ENCODE results near the gene EXOC4. TPM values are rescaled to one million over a fixed set of nuclear protein-coding genes. Genes with fewer than 3 reads are reported as not detected.
"Not testable (repeated sequence)": the region's sequence is repeated elsewhere in the genome, so short reads cannot be mapped to it uniquely, and the experiment has no call there.

EXOC4 gene
- polyA plus RNA-seq, 2 donors, result 11.1 to 19.0 TPM

GRCh38 chr7:133321366-133321765 is 68.5 kb downstream of the EXOC4 start:
- not testable (repeated sequence) for H3K4me3 ChIP-seq (ENCODE audit: low read depth in 1 of 2, low read length in 2 of 2); H3K27ac ChIP-seq (ENCODE audit: low read depth in 2 of 2, low read length in 1 of 2); H3K4me1 ChIP-seq (ENCODE audit: control insufficient read depth in 2 of 2, insufficient read depth in 2 of 2, low read length in 1 of 2); H3K27me3 ChIP-seq (ENCODE audit: control insufficient read depth in 1 of 2, insufficient read depth in 2 of 2, low read length in 2 of 2); H3K9me3 ChIP-seq (ENCODE audit: control insufficient read depth in 2 of 2, insufficient read depth in 1 of 2, low read depth in 1 of 2, low read length in 1 of 2); H3K36me3 ChIP-seq (ENCODE audit: control insufficient read depth in 2 of 2, insufficient read depth in 2 of 2, low read length in 1 of 2)
- 94 to 98% methylated on average over 4 of the region's 4 CpGs for WGBS, 2 donors

- WGBS, 2 donors, result 96 to 99% methylated on average over 8 of the region's 8 CpGs
- not testable (repeated sequence) for H3K9me3 ChIP-seq (ENCODE audit: control insufficient read depth in 2 of 2, insufficient read depth in 1 of 2, low read depth in 1 of 2, low read length in 1 of 2); H3K27me3 ChIP-seq (ENCODE audit: control insufficient read depth in 1 of 2, insufficient read depth in 2 of 2, low read length in 2 of 2); H3K4me1 ChIP-seq (ENCODE audit: control insufficient read depth in 2 of 2, insufficient read depth in 2 of 2, low read length in 1 of 2); H3K27ac ChIP-seq (ENCODE audit: low read depth in 2 of 2, low read length in 1 of 2); H3K36me3 ChIP-seq (ENCODE audit: control insufficient read depth in 2 of 2, insufficient read depth in 2 of 2, low read length in 1 of 2); H3K4me3 ChIP-seq (ENCODE audit: low read depth in 1 of 2, low read length in 2 of 2)
Observed at GRCh38 chr7:133326745-133327144, 73.9 kb downstream of the EXOC4 start.

GRCh38 chr7:133328021-133328420 is 75.1 kb downstream of the EXOC4 start:
- not testable (repeated sequence) for H3K36me3 ChIP-seq (ENCODE audit: control insufficient read depth in 2 of 2, insufficient read depth in 2 of 2, low read length in 1 of 2); H3K27me3 ChIP-seq (ENCODE audit: control insufficient read depth in 1 of 2, insufficient read depth in 2 of 2, low read length in 2 of 2); H3K4me3 ChIP-seq (ENCODE audit: low read depth in 1 of 2, low read length in 2 of 2); H3K4me1 ChIP-seq (ENCODE audit: control insufficient read depth in 2 of 2, insufficient read depth in 2 of 2, low read length in 1 of 2); H3K27ac ChIP-seq (ENCODE audit: low read depth in 2 of 2, low read length in 1 of 2); H3K9me3 ChIP-seq (ENCODE audit: control insufficient read depth in 2 of 2, insufficient read depth in 1 of 2, low read depth in 1 of 2, low read length in 1 of 2)
- WGBS, 2 donors, result 80 to 92% methylated on average over 1 of the region's 1 CpG

- Histone ChIP-seq H3K4me1 (ENCODE audit: control insufficient read depth in 2 of 2, insufficient read depth in 2 of 2, low read length in 1 of 2) (no peaks in the 10 kb centered on the region), H3K27me3 (ENCODE audit: control insufficient read depth in 1 of 2, insufficient read depth in 2 of 2, low read length in 2 of 2) (no peaks in the 10 kb centered on the region), H3K9me3 (ENCODE audit: control insufficient read depth in 2 of 2, insufficient read depth in 1 of 2, low read depth in 1 of 2, low read length in 1 of 2) (peaks cover 0 to 4% of the 10 kb centered on the region in 2 donors), H3K27ac (ENCODE audit: low read depth in 2 of 2, low read length in 1 of 2) (no peak overlapping the region), H3K4me3 (ENCODE audit: low read depth in 1 of 2, low read length in 2 of 2) (no peak overlapping the region), H3K36me3 (ENCODE audit: control insufficient read depth in 2 of 2, insufficient read depth in 2 of 2, low read length in 1 of 2) (no peaks in the 10 kb centered on the region)
- 86 to 88% methylated on average over 6 of the region's 6 CpGs for WGBS, 2 donors
Observed at GRCh38 chr7:133330085-133330484, 77.2 kb downstream of the EXOC4 start.

GRCh38 chr7:133331861-133332260 is 79.0 kb downstream of the EXOC4 start:
- WGBS, 2 donors, result 89 to 94% methylated on average over 1 of the region's 1 CpG
- peaks cover 0 to 3% of the 10 kb centered on the region in 2 donors for H3K9me3 ChIP-seq (ENCODE audit: control insufficient read depth in 2 of 2, insufficient read depth in 1 of 2, low read depth in 1 of 2, low read length in 1 of 2)
- H3K4me3 ChIP-seq (ENCODE audit: low read depth in 1 of 2, low read length in 2 of 2), result no peak overlapping the region
- no peaks in the 10 kb centered on the region for H3K36me3 ChIP-seq (ENCODE audit: control insufficient read depth in 2 of 2, insufficient read depth in 2 of 2, low read length in 1 of 2)
- H3K27me3 ChIP-seq (ENCODE audit: control insufficient read depth in 1 of 2, insufficient read depth in 2 of 2, low read length in 2 of 2), result no peaks in the 10 kb centered on the region
- no peaks in the 10 kb centered on the region for H3K4me1 ChIP-seq (ENCODE audit: control insufficient read depth in 2 of 2, insufficient read depth in 2 of 2, low read length in 1 of 2)
- H3K27ac ChIP-seq (ENCODE audit: low read depth in 2 of 2, low read length in 1 of 2), result no peak overlapping the region

GRCh38 chr7:133339772-133340171 is 86.9 kb downstream of the EXOC4 start:
- H3K4me3 ChIP-seq (ENCODE audit: low read depth in 1 of 2, low read length in 2 of 2), result no peak overlapping the region
- WGBS, 2 donors, result 95 to 97% methylated on average over 2 of the region's 2 CpGs

GRCh38 chr7:133344275-133344674 is 91.4 kb downstream of the EXOC4 start:
- Histone ChIP-seq H3K27ac (ENCODE audit: low read depth in 2 of 2, low read length in 1 of 2) (no peak overlapping the region), H3K9me3 (ENCODE audit: control insufficient read depth in 2 of 2, insufficient read depth in 1 of 2, low read depth in 1 of 2, low read length in 1 of 2) (no peaks in the 10 kb centered on the region), H3K4me3 (ENCODE audit: low read depth in 1 of 2, low read length in 2 of 2) (no peak overlapping the region), H3K4me1 (ENCODE audit: control insufficient read depth in 2 of 2, insufficient read depth in 2 of 2, low read length in 1 of 2) (no peaks in the 10 kb centered on the region), H3K27me3 (ENCODE audit: control insufficient read depth in 1 of 2, insufficient read depth in 2 of 2, low read length in 2 of 2) (no peaks in the 10 kb centered on the region), H3K36me3 (ENCODE audit: control insufficient read depth in 2 of 2, insufficient read depth in 2 of 2, low read length in 1 of 2) (no peaks in the 10 kb centered on the region)
- 52 to 67% methylated on average over 3 of the region's 3 CpGs for WGBS, 2 donors

More at GRCh38 chr7:133339772-133340171, 86.9 kb downstream of the EXOC4 start:
- Histone ChIP-seq H3K9me3 (ENCODE audit: control insufficient read depth in 2 of 2, insufficient read depth in 1 of 2, low read depth in 1 of 2, low read length in 1 of 2) (no peaks in the 10 kb centered on the region), H3K36me3 (ENCODE audit: control insufficient read depth in 2 of 2, insufficient read depth in 2 of 2, low read length in 1 of 2) (no peaks in the 10 kb centered on the region), H3K27me3 (ENCODE audit: control insufficient read depth in 1 of 2, insufficient read depth in 2 of 2, low read length in 2 of 2) (no peaks in the 10 kb centered on the region), H3K27ac (ENCODE audit: low read depth in 2 of 2, low read length in 1 of 2) (no peak overlapping the region), H3K4me1 (ENCODE audit: control insufficient read depth in 2 of 2, insufficient read depth in 2 of 2, low read length in 1 of 2) (no peaks in the 10 kb centered on the region)

GRCh38 chr7:133345690-133346421 is 93.0 kb downstream of the EXOC4 start:
- Histone ChIP-seq H3K36me3 (ENCODE audit: control insufficient read depth in 2 of 2, insufficient read depth in 2 of 2, low read length in 1 of 2) (no peaks in the 10 kb centered on the region), H3K27ac (ENCODE audit: low read depth in 2 of 2, low read length in 1 of 2) (no peak overlapping the region), H3K27me3 (ENCODE audit: control insufficient read depth in 1 of 2, insufficient read depth in 2 of 2, low read length in 2 of 2) (no peaks in the 10 kb centered on the region), H3K9me3 (ENCODE audit: control insufficient read depth in 2 of 2, insufficient read depth in 1 of 2, low read depth in 1 of 2, low read length in 1 of 2) (no peaks in the 10 kb centered on the region), H3K4me3 (ENCODE audit: low read depth in 1 of 2, low read length in 2 of 2) (no peak overlapping the region), H3K4me1 (ENCODE audit: control insufficient read depth in 2 of 2, insufficient read depth in 2 of 2, low read length in 1 of 2) (no peaks in the 10 kb centered on the region)
- WGBS, 2 donors, result 73 to 75% methylated on average over 8 of the region's 8 CpGs

- no peaks in the 10 kb centered on the region for H3K36me3 ChIP-seq (ENCODE audit: control insufficient read depth in 2 of 2, insufficient read depth in 2 of 2, low read length in 1 of 2)
- H3K27ac ChIP-seq (ENCODE audit: low read depth in 2 of 2, low read length in 1 of 2), result no peak overlapping the region
- WGBS, 2 donors, result 77 to 83% methylated on average over 5 of the region's 5 CpGs
- no peak overlapping the region for H3K4me3 ChIP-seq (ENCODE audit: low read depth in 1 of 2, low read length in 2 of 2)
- H3K27me3 ChIP-seq (ENCODE audit: control insufficient read depth in 1 of 2, insufficient read depth in 2 of 2, low read length in 2 of 2), result no peaks in the 10 kb centered on the region
- H3K4me1 ChIP-seq (ENCODE audit: control insufficient read depth in 2 of 2, insufficient read depth in 2 of 2, low read length in 1 of 2), result no peaks in the 10 kb centered on the region
- H3K9me3 ChIP-seq (ENCODE audit: control insufficient read depth in 2 of 2, insufficient read depth in 1 of 2, low read depth in 1 of 2, low read length in 1 of 2), result no peaks in the 10 kb centered on the region
Observed at GRCh38 chr7:133348250-133348649, 95.4 kb downstream of the EXOC4 start.

- H3K27me3 ChIP-seq (ENCODE audit: control insufficient read depth in 1 of 2, insufficient read depth in 2 of 2, low read length in 2 of 2), result no peaks in the 10 kb centered on the region
- H3K4me3 ChIP-seq (ENCODE audit: low read depth in 1 of 2, low read length in 2 of 2), result no peak overlapping the region
- no peaks in the 10 kb centered on the region for H3K9me3 ChIP-seq (ENCODE audit: control insufficient read depth in 2 of 2, insufficient read depth in 1 of 2, low read depth in 1 of 2, low read length in 1 of 2)
- 93 to 99% methylated on average over 2 of the region's 2 CpGs for WGBS, 2 donors
- H3K4me1 ChIP-seq (ENCODE audit: control insufficient read depth in 2 of 2, insufficient read depth in 2 of 2, low read length in 1 of 2), result no peaks in the 10 kb centered on the region
- H3K36me3 ChIP-seq (ENCODE audit: control insufficient read depth in 2 of 2, insufficient read depth in 2 of 2, low read length in 1 of 2), result no peaks in the 10 kb centered on the region
- H3K27ac ChIP-seq (ENCODE audit: low read depth in 2 of 2, low read length in 1 of 2), result no peak overlapping the region
Observed at GRCh38 chr7:133349101-133349500, 96.2 kb downstream of the EXOC4 start.
